ENCODE results near the gene IQSEC3.
A peak's percentile ranks its signal among the peaks of the same experiment; 100 is the strongest.
"Not testable (repeated sequence)": the region's sequence is repeated elsewhere in the genome, so short reads cannot be mapped to it uniquely, and the experiment has no call there.

The IQSEC3 gene

DNA sequence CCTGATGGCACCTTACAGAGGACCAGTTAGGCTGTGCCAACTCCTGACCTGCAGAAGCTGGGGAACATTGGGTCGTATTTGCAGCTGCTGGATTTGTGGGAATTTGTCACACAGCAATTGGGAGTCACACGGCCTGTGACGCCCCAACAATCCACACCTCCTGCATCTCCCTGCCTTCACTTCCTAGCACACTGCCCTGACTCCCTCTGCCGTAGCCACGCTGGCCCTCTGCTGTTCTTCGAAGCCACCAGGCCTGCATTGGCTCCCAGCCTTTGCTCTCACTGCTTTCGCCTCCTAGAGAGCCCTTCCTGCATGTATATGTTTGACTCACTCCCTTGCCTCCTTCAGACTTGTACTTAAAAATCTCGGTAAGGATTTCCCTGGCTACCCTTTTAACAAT is 22.2 kb upstream of the IQSEC3 start:
- DNase-seq (ENCODE audit: extremely low spot score); CTCF ChIA-PET; POLR2A ChIA-PET: not testable (repeated sequence)

DNA sequence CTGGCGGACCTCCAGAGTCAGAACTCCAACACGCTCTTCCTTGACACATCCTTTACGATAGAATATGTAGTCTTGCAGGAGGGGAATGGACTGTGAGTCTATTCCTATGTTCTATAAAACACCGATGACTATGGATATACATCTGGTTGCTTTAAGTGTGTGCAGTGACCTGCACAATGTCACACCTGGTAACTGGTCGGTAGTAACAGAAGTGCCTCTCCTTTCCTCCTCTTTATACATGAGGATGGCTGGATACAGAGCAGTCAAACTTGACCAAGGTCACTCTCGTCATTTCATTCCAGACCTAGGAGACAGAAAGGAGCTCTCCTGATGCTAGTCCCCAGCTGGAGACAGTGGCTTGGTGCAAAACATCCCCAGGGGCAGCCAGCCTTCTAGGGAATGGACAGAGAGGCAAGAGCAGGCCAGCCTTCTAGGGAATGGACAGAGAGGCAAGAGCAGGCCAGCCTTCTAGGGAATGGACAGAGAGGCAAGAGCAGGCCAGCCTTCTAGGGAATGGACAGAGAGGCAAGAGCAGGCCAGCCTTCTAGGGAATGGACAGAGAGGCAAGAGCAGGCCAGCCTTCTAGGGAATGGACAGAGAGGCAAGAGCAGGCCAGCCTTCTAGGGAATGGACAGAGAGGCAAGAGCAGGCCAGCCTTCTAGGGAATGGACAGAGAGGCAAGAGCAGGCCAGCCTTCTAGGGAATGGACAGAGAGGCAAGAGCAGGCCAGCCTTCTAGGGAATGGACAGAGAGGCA is 21.2 kb upstream of the IQSEC3 start:
- POLR2A ChIA-PET; DNase-seq (ENCODE audit: extremely low spot score); CTCF ChIA-PET: not testable (repeated sequence)

DNA sequence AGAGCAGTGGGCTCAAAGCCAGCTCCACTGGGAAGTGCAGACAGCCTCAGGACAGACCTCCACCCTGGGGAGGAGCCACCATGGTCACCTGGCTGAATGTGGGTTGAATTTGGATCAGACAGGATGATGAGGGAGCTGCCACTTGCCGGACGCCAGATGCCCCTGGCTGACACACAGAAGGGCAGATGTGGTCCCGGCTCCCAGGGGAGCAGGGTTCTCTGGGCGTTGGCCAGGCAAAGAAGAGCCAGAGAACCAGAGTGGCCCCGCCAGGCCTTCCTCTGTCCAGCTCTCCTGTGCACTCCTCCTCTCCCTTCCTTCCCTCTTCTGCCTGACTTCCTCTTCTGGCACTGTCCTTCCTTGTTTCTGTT is 20.6 kb upstream of the IQSEC3 start:
- POLR2A ChIA-PET; DNase-seq (ENCODE audit: extremely low spot score); CTCF ChIA-PET: not testable (repeated sequence)

DNA sequence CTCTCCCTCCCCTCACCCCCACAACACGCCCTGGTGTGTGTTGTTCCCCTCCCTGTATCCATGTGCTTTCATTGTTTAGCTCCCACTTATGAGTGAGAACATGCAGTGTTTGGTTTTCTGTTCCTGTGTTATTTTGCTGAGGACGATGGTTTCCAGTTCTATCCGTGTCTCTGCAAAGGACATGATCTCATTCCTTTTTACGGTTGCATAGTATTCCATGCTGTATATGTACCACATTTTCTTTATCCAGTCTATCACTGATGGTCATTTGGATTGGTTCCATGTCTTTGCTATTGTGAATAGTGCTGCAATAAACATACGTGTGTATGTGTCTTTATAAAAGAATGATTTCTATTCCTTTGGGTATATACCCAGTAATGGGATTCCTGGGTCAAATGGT is 20.0 kb upstream of the IQSEC3 start:
- CTCF ChIA-PET; POLR2A ChIA-PET; DNase-seq (ENCODE audit: extremely low spot score): not testable (repeated sequence)

DNA sequence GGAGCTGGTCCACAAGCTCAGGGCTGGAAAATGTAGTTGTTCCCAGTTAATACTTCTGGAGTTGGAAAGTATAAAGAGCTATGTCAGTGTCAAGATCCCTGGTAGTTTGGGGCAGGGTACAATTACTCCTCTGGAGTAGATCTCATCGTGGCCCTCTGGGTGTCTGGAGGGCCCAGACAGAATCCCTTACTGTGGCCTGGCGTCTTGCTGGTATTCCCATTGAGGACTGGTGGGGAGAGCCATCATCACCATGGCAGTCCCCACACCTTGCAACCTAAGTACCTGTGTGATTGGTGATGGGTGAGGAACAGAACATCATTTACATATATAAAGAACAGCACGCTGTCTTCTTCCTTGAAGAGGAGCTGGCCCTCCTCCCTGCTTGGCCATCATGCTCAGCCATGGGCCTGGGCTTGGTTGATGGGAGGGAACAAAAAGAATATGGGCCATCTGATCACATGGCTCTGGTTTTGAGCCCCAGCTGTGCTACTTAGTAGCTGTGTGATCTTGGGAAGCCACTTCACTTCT is 18.8 kb upstream of the IQSEC3 start:
- POLR2A ChIA-PET; DNase-seq (ENCODE audit: extremely low spot score); CTCF ChIA-PET: not testable (repeated sequence)

DNA sequence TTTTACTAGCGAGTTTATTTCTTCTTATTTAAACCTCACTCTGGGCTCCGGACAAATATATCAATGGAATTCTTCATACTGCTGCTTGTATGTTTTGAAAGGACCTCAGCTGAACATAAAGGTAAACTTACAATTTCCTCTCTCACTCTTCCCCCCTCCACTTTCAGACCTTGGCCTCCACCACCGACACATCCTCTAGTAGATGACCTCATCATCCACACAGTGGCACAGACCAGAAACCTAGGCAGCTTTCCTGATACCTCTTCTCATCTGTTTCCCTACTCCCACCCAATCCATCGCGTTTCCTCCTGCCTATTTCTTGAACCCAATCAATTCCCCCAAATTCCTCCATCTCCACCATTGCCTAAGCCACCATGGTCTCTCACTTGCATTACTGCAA is 17.4 kb upstream of the IQSEC3 start:
- DNase-seq (ENCODE audit: extremely low spot score); POLR2A ChIA-PET; CTCF ChIA-PET: not testable (repeated sequence)

DNA sequence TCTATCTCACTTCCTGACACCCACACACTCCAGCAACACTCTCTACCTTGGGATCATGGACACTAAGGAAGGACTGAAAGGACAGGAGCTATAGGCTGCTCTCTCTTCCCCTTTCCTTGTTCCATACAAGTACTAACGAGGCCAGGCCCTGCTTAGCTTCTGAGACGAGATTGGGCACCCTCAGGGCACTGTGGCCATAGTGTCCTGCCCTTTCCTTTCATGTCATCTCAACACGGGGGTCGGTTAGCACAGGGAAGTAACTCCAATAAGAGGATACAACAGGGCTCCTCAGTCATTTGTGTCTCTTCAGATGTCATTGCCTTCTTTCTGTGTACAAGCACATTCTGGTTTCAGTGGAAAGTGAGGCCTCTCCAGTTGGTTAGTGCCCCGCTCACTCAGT is 15.5 kb upstream of the IQSEC3 start:
- POLR2A ChIA-PET; DNase-seq (ENCODE audit: extremely low spot score); CTCF ChIA-PET: not testable (repeated sequence)

DNA sequence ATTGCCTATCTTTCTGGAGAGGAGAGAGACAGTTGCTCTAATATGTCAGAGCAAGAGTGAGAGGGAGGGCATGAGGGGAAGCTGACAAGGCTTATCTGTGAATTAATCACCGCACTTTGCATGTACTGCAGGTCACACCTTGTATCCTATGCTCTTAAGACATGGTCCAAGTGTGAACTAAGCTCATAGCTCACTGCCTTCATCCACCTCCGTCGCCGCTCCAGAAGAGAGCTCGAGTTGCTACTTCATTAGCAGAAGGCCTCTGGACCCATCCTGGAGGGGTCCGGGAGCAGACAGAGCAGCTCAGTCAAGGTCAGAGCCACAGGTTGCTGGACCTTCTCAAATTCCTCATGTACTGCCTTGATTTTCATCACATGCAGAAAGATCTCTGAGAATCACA is 14.6 kb upstream of the IQSEC3 start:
- CTCF ChIA-PET; DNase-seq (ENCODE audit: extremely low spot score); POLR2A ChIA-PET: not testable (repeated sequence)

DNA sequence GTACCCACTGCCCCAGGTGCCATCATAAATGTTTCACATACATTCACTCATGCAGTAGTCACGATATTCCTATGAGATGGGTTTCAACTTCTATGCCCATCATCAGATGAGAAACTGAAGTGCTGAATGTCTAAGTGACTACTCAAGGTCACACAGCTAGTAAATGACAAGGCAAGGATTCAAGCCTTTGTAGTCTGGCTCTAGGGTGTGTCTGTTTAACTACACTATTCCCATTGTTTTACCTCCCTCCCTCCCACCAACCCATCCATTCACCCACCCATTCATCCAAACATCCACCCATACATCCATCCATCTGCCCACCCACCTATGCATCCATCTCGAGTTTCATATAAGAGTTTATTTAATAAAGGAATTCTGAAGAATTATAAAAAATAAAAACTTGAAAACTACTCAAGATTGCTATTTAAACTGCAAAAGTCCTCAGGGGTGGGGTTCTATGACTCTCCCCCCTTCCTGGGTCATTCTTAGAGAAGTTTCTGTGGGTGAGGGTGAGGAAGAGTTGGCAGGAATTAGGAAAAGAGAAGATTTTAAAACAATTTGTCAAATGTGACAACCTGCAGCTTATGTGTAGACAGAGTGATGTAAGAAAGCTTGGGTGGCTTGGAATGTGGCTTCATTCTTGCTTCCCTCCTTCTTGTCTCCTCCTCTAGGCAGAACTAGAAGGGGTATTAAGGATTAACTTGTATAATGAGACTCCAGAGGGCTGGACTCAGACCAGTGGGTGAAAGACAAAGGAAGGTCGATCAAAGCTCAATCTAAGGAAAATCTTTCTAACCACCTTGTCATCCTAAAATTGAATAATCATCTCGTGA is 13.4 kb upstream of the IQSEC3 start:
- DNase-seq (ENCODE audit: extremely low spot score); CTCF ChIA-PET; POLR2A ChIA-PET: not testable (repeated sequence)

DNA sequence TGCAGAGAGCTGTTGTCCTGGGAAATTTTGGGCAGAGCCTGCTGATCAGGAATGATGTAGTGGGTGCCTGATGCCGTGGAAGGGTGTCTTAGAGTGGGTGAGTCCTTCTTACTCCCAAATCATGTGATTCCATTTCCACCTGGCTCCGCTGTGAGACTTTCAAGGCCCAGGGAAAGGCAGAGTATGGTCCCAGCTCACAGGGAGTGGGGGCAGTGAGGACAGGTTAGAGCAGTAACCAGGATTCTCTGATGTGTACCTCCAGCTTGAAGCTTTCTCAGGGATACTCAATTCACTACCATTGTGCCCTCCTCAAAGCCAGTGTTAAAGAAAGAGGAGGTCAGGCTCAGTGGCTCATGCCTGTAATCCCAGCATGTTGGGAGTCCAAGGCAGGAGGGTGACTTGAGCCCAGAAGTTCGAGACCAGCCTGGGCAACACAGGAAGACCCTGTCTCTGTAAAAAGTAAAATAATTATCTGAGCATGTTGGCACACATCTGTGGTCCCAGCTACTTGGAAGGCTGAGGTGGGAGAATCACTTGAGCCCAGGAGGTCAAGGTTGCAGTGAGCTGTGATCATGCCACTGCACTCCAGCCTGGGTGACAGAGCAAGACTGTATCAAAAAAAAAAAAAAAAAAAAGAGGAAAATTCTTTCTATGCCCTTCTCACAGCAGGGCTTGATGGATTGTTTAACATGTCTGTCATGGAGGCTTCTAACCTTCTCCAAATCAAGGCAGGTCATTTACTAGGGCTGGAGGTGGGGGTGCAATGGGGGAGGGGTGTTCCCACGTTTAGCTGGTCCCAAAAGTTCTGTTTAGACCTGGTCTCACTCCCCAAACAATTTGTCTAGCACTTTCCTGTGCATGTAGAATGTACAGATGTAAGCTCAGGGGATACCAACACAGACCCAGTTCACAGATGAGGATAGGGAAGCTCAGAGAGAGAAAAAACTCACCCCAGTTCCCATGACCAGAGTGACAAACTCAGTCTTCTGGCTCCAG is 12.5 kb upstream of the IQSEC3 start:
- ChIA-PET POLR2A (no interaction called here), CTCF (no interaction called here)
- TF ChIP-seq, protein P1, sequence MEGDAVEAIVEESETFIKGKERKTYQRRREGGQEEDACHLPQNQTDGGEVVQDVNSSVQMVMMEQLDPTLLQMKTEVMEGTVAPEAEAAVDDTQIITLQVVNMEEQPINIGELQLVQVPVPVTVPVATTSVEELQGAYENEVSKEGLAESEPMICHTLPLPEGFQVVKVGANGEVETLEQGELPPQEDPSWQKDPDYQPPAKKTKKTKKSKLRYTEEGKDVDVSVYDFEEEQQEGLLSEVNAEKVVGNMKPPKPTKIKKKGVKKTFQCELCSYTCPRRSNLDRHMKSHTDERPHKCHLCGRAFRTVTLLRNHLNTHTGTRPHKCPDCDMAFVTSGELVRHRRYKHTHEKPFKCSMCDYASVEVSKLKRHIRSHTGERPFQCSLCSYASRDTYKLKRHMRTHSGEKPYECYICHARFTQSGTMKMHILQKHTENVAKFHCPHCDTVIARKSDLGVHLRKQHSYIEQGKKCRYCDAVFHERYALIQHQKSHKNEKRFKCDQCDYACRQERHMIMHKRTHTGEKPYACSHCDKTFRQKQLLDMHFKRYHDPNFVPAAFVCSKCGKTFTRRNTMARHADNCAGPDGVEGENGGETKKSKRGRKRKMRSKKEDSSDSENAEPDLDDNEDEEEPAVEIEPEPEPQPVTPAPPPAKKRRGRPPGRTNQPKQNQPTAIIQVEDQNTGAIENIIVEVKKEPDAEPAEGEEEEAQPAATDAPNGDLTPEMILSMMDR (IDR thresholded peaks at IDR 0.05; ENCODE audit: control extremely low read depth, extremely low read depth, low read depth, missing control alignments): no peak
- peak; percentile 9 for DNase-seq (ENCODE audit: extremely low spot score)

DNA sequence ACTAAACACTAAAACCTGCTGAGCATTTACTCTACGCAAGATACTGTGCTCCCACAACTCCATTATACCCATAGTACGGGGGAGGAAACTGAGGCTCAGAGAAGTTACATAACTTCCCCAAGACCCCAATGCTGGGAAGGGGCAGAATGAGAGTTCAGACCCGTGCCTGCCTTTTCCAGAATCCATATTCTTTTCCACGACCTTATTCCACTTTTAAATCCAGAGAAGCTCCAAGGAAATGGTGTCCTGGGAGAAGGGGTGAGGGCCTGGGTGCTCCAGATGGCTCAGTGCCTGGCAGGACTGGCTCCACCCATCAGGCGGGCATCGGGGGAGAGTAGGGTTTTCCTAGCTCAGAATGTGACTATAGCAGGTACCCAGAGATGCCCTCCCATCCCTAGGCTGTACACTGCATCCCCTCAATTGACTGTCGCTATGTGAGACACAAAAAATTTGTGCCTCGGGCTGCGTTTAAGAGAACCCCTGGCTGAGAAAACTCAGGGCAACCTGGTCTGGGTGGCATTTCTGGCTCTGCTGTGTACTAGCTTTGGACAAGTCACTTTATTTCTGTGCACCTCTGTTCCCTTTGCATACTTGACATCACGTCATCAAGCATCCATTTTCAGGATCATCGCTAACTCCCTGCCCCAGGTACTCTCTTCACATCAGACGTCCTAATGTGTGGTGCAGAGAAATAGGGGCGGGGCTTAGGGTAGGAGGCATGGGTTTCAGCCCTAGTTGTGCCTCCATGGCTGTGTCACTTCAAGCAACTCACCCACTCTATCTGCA is 11.6 kb upstream of the IQSEC3 start:
- POLR2A ChIA-PET: no interaction called here
- CTCF ChIA-PET: no interaction called here
- TF ChIP-seq, protein P1 (IDR thresholded peaks at IDR 0.05; ENCODE audit: control extremely low read depth, extremely low read depth, low read depth, missing control alignments): no peak
- DNase-seq (ENCODE audit: extremely low spot score): no peak

Measured in GM10248 (cell line).